ENCODE results near the gene TRPV3.

- TF ChIP-seq CTCF (IDR thresholded peaks at IDR 0.05; ENCODE audit: low read depth, low read length) (no peak), EZH2phosphoT487 (IDR thresholded peaks at IDR 0.05; ENCODE audit: low read depth) (no peak)
Measured at GRCh38 chr17:3544365-3544764, 13.2 kb downstream of the TRPV3 start.

Measured in OCI-LY3 (cell line).